Osteoblast (primary cell): ENCODE data around the gene BOK. TPM values are rescaled to one million over a fixed set of nuclear protein-coding genes. Genes with fewer than 3 reads are reported as not detected.
A peak's percentile ranks its signal among the peaks of the same experiment; 100 is the strongest.

Source experiments
- DNase-seq: peaks from one replicate; pipeline ENCODE4 v3.0.0; 2011; ENCODE audit warnings: low spot score, mixed read lengths; ENCODE audit not compliant: insufficient read length; ENCODE audit errors: missing footprints
- H2AFZ ChIP-seq: 2 replicates; pipeline ENCODE4 v1.6.0; 2011; ENCODE audit warnings: mild to moderate bottlenecking, low read length
- H3K27ac ChIP-seq: 2 replicates; pipeline ENCODE4 v1.5.1; 2011; ENCODE audit warnings: mild to moderate bottlenecking, low read depth, low read length, moderate library complexity
- H3K27me3 ChIP-seq: 2 replicates; pipeline ENCODE4 v1.6.0; 2012; ENCODE audit warnings: mild to moderate bottlenecking, control low read depth, inconsistent platforms, low read length, moderate library complexity; ENCODE audit not compliant: insufficient read depth
- H3K36me3 ChIP-seq: 2 replicates; pipeline ENCODE4 v1.5.1; 2011; ENCODE audit warnings: mild to moderate bottlenecking, low read length, control low read depth, moderate library complexity; ENCODE audit not compliant: insufficient read depth
- H3K4me1 ChIP-seq: 2 replicates; pipeline ENCODE4 v1.5.1; 2011; ENCODE audit warnings: mild to moderate bottlenecking, low read length, control low read depth, moderate library complexity; ENCODE audit not compliant: insufficient read depth
- H3K4me2 ChIP-seq: 2 replicates; pipeline ENCODE4 v1.6.0; 2011; ENCODE audit warnings: mild to moderate bottlenecking, low read length; ENCODE audit not compliant: insufficient read depth
- H3K4me3 ChIP-seq: fragments of 200-600 bp; sonication (generic); 3 replicates; pipeline ENCODE4 v1.5.1; 2012; ENCODE audit warnings: mild to moderate bottlenecking, low read length, inconsistent platforms; ENCODE audit not compliant: insufficient read depth
- H3K79me2 ChIP-seq: 2 replicates; pipeline ENCODE4 v1.6.0; 2012; ENCODE audit warnings: mild to moderate bottlenecking, low read length, control low read depth, inconsistent platforms; ENCODE audit not compliant: insufficient read depth
- H3K9me3 ChIP-seq: 2 replicates; pipeline ENCODE4 v1.5.1; 2011; ENCODE audit warnings: low read depth, low read length, control low read depth
- H4K20me1 ChIP-seq: 2 replicates; pipeline ENCODE4 v1.6.0; 2012; ENCODE audit warnings: mild to moderate bottlenecking, low read length, control low read depth; ENCODE audit not compliant: insufficient read depth
- total RNA-seq: library from RNA; depleted of rRNA; stranded (reverse); fragments of >200 nt; gene quantifications from 2 replicates; pipeline ENCODE4 v1.2.3, GENCODE V29; 2012
- TF ChIP-seq, protein P1 (sequence below): IDR thresholded peaks from 2 replicates; pipeline ENCODE4 v1.5.1; 2011; ENCODE audit warnings: mild to moderate bottlenecking, low read depth, low read length, moderate library complexity; ENCODE audit errors: extremely low read depth

Gene BOK
- total RNA-seq, 1 donor: 41.3 TPM

DNA sequence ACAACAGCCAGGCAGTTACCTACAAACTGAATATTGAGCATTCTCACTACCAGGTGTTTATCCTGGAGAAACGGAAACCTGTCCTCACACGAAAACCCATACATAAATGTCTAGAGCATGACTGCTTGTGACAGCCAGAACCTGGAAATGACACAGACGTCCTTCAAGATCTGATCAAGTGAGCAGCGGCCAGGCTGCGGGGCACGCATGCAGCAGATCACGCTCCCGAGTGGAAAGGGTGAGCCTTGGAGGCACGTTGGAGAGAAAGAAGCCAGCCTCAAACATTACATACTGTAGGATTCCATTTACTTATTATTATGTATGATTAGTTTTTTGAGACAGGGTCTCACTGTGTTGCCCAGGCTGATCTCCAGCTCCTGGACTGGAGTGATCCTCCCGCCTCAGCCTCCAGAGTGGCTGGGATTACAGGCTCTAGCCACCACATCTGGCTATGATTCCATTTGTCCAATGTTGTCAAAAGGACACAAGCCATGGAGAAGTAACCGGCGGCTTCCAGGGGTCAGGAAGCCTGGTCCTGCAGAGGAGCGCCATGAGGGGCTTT, 27.3 kb upstream of the BOK start:
- Histone ChIP-seq H3K27ac (no peak overlapping the region), H3K4me1 (no peaks in the 10 kb centered on the region), H3K4me2 (no peak overlapping the region), H4K20me1 (no peaks in the 10 kb centered on the region), H3K4me3 (no peak overlapping the region), H3K27me3 (peaks cover 7% of the 10 kb centered on the region), H2AFZ (no peak overlapping the region), H3K9me3 (no peaks in the 10 kb centered on the region), H3K36me3 (no peaks in the 10 kb centered on the region), H3K79me2 (no peaks in the 10 kb centered on the region)
- TF ChIP-seq, protein P1, sequence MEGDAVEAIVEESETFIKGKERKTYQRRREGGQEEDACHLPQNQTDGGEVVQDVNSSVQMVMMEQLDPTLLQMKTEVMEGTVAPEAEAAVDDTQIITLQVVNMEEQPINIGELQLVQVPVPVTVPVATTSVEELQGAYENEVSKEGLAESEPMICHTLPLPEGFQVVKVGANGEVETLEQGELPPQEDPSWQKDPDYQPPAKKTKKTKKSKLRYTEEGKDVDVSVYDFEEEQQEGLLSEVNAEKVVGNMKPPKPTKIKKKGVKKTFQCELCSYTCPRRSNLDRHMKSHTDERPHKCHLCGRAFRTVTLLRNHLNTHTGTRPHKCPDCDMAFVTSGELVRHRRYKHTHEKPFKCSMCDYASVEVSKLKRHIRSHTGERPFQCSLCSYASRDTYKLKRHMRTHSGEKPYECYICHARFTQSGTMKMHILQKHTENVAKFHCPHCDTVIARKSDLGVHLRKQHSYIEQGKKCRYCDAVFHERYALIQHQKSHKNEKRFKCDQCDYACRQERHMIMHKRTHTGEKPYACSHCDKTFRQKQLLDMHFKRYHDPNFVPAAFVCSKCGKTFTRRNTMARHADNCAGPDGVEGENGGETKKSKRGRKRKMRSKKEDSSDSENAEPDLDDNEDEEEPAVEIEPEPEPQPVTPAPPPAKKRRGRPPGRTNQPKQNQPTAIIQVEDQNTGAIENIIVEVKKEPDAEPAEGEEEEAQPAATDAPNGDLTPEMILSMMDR: no peak
- DNase-seq: no peak

DNA sequence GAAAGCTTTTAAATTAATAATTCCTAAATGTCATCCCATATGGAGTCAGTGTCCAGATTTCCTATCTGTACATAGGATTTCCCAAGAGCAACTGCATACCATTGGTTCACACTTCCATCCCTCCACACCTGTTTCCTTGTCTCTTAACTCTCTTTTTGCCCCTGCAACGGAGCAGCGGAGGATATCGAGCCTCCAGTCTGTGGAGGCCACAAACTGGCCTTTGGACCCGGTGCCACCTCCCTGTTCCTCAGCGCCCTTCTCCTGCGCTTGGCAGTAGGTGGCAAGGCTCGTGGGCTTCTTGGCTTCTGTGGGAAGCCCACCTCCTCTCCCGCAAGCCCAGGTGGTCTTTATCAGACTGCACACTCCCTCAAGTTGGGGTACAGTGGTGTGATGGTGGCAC, 26.4 kb upstream of the BOK start:
- no peaks in the 10 kb centered on the region for H3K36me3 ChIP-seq
- no peaks in the 10 kb centered on the region for H3K4me1 ChIP-seq
- H3K4me2 ChIP-seq: no peak overlapping the region
- peak; percentile 62 for DNase-seq
- H2AFZ ChIP-seq: no peak overlapping the region
- H3K4me3 ChIP-seq: no peak overlapping the region
- TF ChIP-seq, protein P1: no peak
- no peaks in the 10 kb centered on the region for H4K20me1 ChIP-seq
- no peaks in the 10 kb centered on the region for H3K79me2 ChIP-seq
- H3K27me3 ChIP-seq: peaks cover 7% of the 10 kb centered on the region
- H3K9me3 ChIP-seq: no peaks in the 10 kb centered on the region
- no peak overlapping the region for H3K27ac ChIP-seq

DNA sequence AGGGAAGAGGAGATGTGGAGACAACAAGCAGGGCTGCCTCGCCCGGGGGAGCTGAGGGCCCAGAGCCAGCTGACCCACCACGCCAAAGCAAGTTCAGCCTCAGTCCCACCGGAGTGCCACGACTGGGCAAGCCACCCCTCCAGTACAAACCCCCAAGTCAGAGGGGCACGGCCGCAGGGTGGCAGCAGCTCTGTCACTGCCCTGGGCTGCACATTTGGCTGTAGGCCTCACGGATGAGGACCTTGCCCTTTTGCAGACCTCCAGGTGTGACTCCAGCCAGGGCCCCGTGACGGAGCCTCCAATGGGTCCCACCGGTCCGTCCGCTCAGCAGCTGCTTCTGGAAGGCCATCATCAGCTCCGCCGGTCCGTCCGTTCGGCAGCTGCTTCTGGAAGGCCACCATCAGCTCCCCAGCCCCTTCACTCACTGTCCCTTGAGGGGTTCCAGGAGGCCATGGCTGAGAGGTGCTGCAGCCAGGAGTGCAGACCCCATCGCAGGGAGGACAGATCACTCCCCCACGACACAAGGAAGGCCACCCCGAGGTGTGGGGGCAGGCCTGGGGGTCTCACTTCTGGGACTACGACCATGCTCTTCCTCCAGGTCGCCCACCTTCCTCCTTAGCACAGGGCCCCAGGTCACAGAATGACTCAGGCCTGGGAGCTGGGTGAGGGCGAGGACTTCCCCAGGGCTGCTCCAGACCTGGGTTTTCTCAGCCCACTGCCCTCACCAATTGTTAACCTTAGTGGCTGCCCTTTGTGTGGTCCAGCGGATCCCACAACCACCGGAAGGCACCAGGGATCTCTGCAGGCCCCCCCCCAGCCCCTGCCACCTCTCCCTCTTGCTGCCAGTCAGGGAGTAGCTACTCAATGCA, 25.6 kb upstream of the BOK start:
- Histone ChIP-seq H2AFZ (no peak overlapping the region), H3K9me3 (no peaks in the 10 kb centered on the region), H3K4me2 (no peak overlapping the region), H3K36me3 (no peaks in the 10 kb centered on the region), H4K20me1 (no peaks in the 10 kb centered on the region), H3K4me1 (no peaks in the 10 kb centered on the region), H3K27ac (no peak overlapping the region), H3K4me3 (no peak overlapping the region), H3K79me2 (no peaks in the 10 kb centered on the region), H3K27me3 (peaks cover 7% of the 10 kb centered on the region)
- TF ChIP-seq, protein P1: no peak
- DNase-seq: peak; percentile 45

DNA sequence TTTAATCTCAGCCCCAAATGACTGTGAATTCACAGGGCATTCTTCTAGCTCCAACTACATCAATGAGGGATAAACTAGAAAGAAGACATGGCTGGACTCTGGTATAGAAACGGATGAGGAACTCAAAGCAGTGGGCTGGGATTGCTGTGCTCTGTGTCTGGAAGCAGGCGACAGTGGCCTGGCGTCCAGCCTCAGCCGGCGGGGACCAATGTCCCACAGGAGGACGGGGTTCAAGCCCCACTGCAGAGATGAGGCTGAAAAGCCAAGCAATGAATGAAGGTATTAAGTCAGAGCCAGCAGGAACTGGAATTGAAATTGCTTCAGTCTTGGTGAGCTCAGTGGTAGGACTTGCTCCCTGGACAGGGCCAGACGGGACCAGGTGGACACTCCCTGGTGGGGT, 24.3 kb upstream of the BOK start:
- Histone ChIP-seq H3K4me3 (no peak overlapping the region), H3K27ac (no peak overlapping the region), H3K9me3 (no peaks in the 10 kb centered on the region), H3K4me1 (no peaks in the 10 kb centered on the region), H3K4me2 (no peak overlapping the region), H2AFZ (no peak overlapping the region), H3K27me3 (peaks cover 7% of the 10 kb centered on the region), H3K36me3 (no peaks in the 10 kb centered on the region), H4K20me1 (no peaks in the 10 kb centered on the region), H3K79me2 (no peaks in the 10 kb centered on the region)
- TF ChIP-seq, protein P1: no peak
- no peak for DNase-seq
